H9 (cell line): Measurements from ENCODE around the gene RAD18. TPM values are rescaled to one million over a fixed set of nuclear protein-coding genes. Genes with fewer than 3 reads are reported as not detected.

Experiments used
- DNase-seq: peaks from one replicate; pipeline ENCODE4 v3.0.0-alpha.2; 2017
- H2AFZ ChIP-seq: one replicate; pipeline ENCODE4 v1.6.1; 2013; ENCODE audit warnings: mild to moderate bottlenecking, low read length, control low read depth, moderate library complexity
- H2AK5ac ChIP-seq: 2 replicates; pipeline ENCODE4 v1.6.1; 2013; ENCODE audit warnings: low read length, control low read depth, mixed read lengths; ENCODE audit not compliant: insufficient read length
- H2BK120ac ChIP-seq: one replicate; pipeline ENCODE4 v1.6.1; 2013; ENCODE audit warnings: low read depth, mild to moderate bottlenecking, low read length, control low read depth, inconsistent platforms; ENCODE audit not compliant: poor library complexity, severe bottlenecking
- H2BK12ac ChIP-seq: 2 replicates; pipeline ENCODE4 v1.6.1; 2013; ENCODE audit warnings: low read length, control low read depth, mixed read lengths, low read depth; ENCODE audit not compliant: insufficient read length
- H2BK15ac ChIP-seq: 2 replicates; pipeline ENCODE4 v1.6.1; 2013; ENCODE audit warnings: low read depth, low read length, control low read depth
- H2BK20ac ChIP-seq: one replicate; pipeline ENCODE4 v1.6.1; 2013; ENCODE audit warnings: low read depth, mild to moderate bottlenecking, low read length, control low read depth, inconsistent platforms; ENCODE audit not compliant: poor library complexity, severe bottlenecking
- H2BK5ac ChIP-seq: 2 replicates; pipeline ENCODE4 v1.6.1; 2013; ENCODE audit warnings: low read length, control low read depth, mixed read lengths; ENCODE audit not compliant: insufficient read length
- H3K14ac ChIP-seq: 2 replicates; pipeline ENCODE4 v1.6.1; 2013; ENCODE audit warnings: low read length, control low read depth; ENCODE audit not compliant: insufficient read depth
- H3K18ac ChIP-seq: 2 replicates; pipeline ENCODE4 v1.6.1; 2013; ENCODE audit warnings: low read depth, mild to moderate bottlenecking, mixed read lengths, low read length, control low read depth; ENCODE audit not compliant: insufficient read length
- H3K23ac ChIP-seq: 2 replicates; pipeline ENCODE4 v1.6.1; 2013; ENCODE audit warnings: low read length, control low read depth, mixed read lengths, low read depth; ENCODE audit not compliant: insufficient read length
- H3K23me2 ChIP-seq: 2 replicates; pipeline ENCODE4 v1.6.1; 2013; ENCODE audit warnings: low read depth, mild to moderate bottlenecking, mixed read lengths, low read length, control low read depth; ENCODE audit not compliant: insufficient read length, poor library complexity, severe bottlenecking
- H3K27ac ChIP-seq: 2 replicates; pipeline ENCODE4 v1.5.1; 2013; ENCODE audit warnings: low read length, control low read depth, mixed read lengths, low read depth; ENCODE audit not compliant: insufficient read length
- H3K27me3 ChIP-seq: 2 replicates; pipeline ENCODE4 v1.6.1; 2013; ENCODE audit warnings: low read length, control low read depth, inconsistent platforms; ENCODE audit not compliant: insufficient read depth
- H3K4ac ChIP-seq: 2 replicates; pipeline ENCODE4 v1.6.1; 2013; ENCODE audit warnings: low read depth, mild to moderate bottlenecking, control low read depth, inconsistent platforms, low read length, moderate library complexity
- H3K4me1 ChIP-seq: 2 replicates; pipeline ENCODE4 v1.6.1; 2013; ENCODE audit warnings: low read length, control low read depth, inconsistent platforms; ENCODE audit not compliant: insufficient read depth
- H3K4me2 ChIP-seq: 2 replicates; pipeline ENCODE4 v1.6.1; 2013; ENCODE audit warnings: low read length, control low read depth, mixed read lengths; ENCODE audit not compliant: insufficient read length, insufficient read depth
- H3K56ac ChIP-seq: 2 replicates; pipeline ENCODE4 v1.6.1; 2013; ENCODE audit warnings: low read depth, mild to moderate bottlenecking, mixed read lengths, low read length, control low read depth; ENCODE audit not compliant: insufficient read length
- H3K79me1 ChIP-seq: 2 replicates; pipeline ENCODE4 v1.6.1; 2013; ENCODE audit warnings: low read depth, mild to moderate bottlenecking, moderate library complexity, low read length, control low read depth, inconsistent platforms; ENCODE audit not compliant: insufficient read depth, poor library complexity, severe bottlenecking
- H3K79me2 ChIP-seq: 2 replicates; pipeline ENCODE4 v1.6.1; 2013; ENCODE audit warnings: low read length, control low read depth, inconsistent platforms; ENCODE audit not compliant: insufficient read depth
- H3K9ac ChIP-seq: 2 replicates; pipeline ENCODE4 v1.6.1; 2013; ENCODE audit warnings: low read length, control low read depth, mixed read lengths; ENCODE audit not compliant: insufficient read length; ENCODE audit errors: extremely low read depth
- H3K9me3 ChIP-seq: one replicate; pipeline ENCODE4 v1.6.1; 2013; ENCODE audit warnings: low read depth, low read length, inconsistent platforms; ENCODE audit not compliant: control insufficient read depth
- H3T11ph ChIP-seq: one replicate; pipeline ENCODE4 v1.6.1; 2013; ENCODE audit warnings: mild to moderate bottlenecking, low read length, control low read depth, inconsistent platforms
- H4K20me1 ChIP-seq: one replicate; pipeline ENCODE4 v1.6.1; 2013; ENCODE audit not compliant: control insufficient read depth, insufficient read length, insufficient read depth
- H4K5ac ChIP-seq: 2 replicates; pipeline ENCODE4 v1.6.1; 2013; ENCODE audit warnings: low read depth, mild to moderate bottlenecking, mixed read lengths, low read length, control low read depth; ENCODE audit not compliant: insufficient read length
- H4K8ac ChIP-seq: replicated peaks from 2 replicates; pipeline ENCODE4 v1.6.1; 2013; ENCODE audit warnings: low read length, control low read depth, mixed read lengths, low read depth; ENCODE audit not compliant: insufficient read length
- H4K91ac ChIP-seq: 2 replicates; pipeline ENCODE4 v1.6.1; 2013; ENCODE audit warnings: low read depth, mild to moderate bottlenecking, moderate library complexity, mixed read lengths, low read length, control low read depth; ENCODE audit not compliant: insufficient read length
- H3K27ac Mint-ChIP-seq, 3 experiments: 2 replicates in 2 of 3; 3 replicates in 1 of 3; pipeline ENCODE4 v1.8.0; 2020 to 2021; ENCODE audit warnings: mixed read lengths in 3 of 3, mild to moderate bottlenecking in 1 of 3, moderate library complexity in 1 of 3
- H3K27me3 Mint-ChIP-seq: 2 replicates; pipeline ENCODE4 v1.8.0; 2021; ENCODE audit warnings: low read depth, mild to moderate bottlenecking, moderate library complexity, mixed read lengths
- H3K36me3 Mint-ChIP-seq, 3 experiments: 2 replicates in 2 of 3; 3 replicates in 1 of 3; pipeline ENCODE4 v1.8.0; 2020 to 2021; ENCODE audit warnings: low read depth in 3 of 3, mixed read lengths in 3 of 3; ENCODE audit not compliant: insufficient read depth in 1 of 3
- H3K4me1 Mint-ChIP-seq, 2 experiments: 2 replicates each; pipeline ENCODE4 v1.8.0; 2020; ENCODE audit warnings: mixed read lengths in 2 of 2
- H3K4me3 Mint-ChIP-seq, 2 experiments: 2 replicates in 1 of 2; 3 replicates in 1 of 2; pipeline ENCODE4 v1.8.0; 2020 to 2021; ENCODE audit warnings: mild to moderate bottlenecking in 2 of 2, mixed read lengths in 2 of 2, moderate library complexity in 1 of 2
- H3K9me3 Mint-ChIP-seq, 2 experiments: 2 replicates in 1 of 2; 3 replicates in 1 of 2; pipeline ENCODE4 v1.8.0; 2020; ENCODE audit warnings: mild to moderate bottlenecking in 2 of 2, mixed read lengths in 2 of 2, moderate library complexity in 1 of 2
- CTCF ChIP-seq: fragments of 200-600 bp; sonication (generic); conservative IDR thresholded peaks from 3 replicates; pipeline ENCODE4 v1.8.0; 2021; ENCODE audit warnings: antibody characterized with exemption, mild to moderate bottlenecking
- WGBS: extraction: QIAGEN DNeasy Blood & Tissue Kit; methylation state at CpG from one replicate; pipeline ENCODE4 v1.1.7; 2013; ENCODE audit warnings: missing lambda C conversion rate, low lambda C conversion rate, mixed read lengths; ENCODE audit not compliant: insufficient read length; ENCODE audit errors: extremely low coverage; 5-methylcytosine and 5-hydroxymethylcytosine counted together
- total RNA-seq: library from RNA; stranded (reverse); gene quantifications from 2 replicates; pipeline ENCODE4 v1.2.1, GENCODE V29; 2021

RAD18 gene
- total RNA-seq, 1 experiment from 2014 or later = 27.8 TPM

DNA sequence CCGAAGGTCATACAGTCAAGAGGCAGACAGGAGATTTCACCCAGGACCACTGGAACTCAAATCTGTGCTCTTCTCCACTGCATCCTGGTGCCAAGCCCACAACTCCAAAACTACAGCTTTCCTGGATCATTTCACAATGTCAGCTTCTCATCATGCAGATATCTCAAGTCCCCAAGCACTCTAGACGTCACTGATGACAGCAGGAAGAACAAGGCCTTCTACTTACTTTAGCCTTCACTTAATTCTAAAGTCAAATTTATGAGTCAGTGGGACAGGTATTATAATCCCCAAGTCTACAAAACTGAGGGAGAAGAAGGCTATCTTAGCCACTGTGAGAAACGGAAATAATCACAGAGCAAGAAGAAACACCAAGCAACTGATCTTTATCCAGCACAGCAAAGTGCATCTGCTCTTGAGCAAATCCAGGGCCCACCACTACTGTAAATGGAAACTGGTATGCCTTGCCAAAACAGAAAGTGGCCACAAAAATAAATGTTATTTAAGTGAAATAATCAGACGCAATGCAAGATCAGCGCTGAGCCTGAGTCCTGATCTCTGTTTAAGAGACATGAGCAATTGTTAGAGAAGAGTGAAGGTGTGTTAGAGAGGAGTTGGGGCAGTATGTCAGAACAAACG lies 928 bp downstream of the RAD18 start:
- no peaks in the 10 kb centered on the region for H3K9me3 Mint-ChIP-seq
- no CpG with 5 or more reads among the region's 6 CpGs for WGBS
- Histone ChIP-seq H2BK20ac (no peak overlapping the region), H3K4me1 (no peaks in the 10 kb centered on the region; the same call in 1 of the 2 replicates), H3K4me2 (peak overlapping the region; percentile 97), H2BK12ac (no peak overlapping the region), H4K5ac (no peak overlapping the region), H2BK120ac (no peak overlapping the region), H3K27ac (no peak overlapping the region), H2AFZ (no peak overlapping the region), H3K23me2 (peaks cover 13% of the 10 kb centered on the region), H3K27me3 (no peaks in the 10 kb centered on the region), H3K79me2 (peaks cover 9% of the 10 kb centered on the region; the same call in 1 of the 2 replicates), H3T11ph (no peak overlapping the region), H3K9me3 (no peaks in the 10 kb centered on the region), H4K8ac (no peak overlapping the region), H2BK5ac (no peak overlapping the region), H4K91ac (no peak overlapping the region), H3K18ac (no peak overlapping the region), H3K4ac (no peak overlapping the region), H2BK15ac (no peak overlapping the region), H4K20me1 (no peaks in the 10 kb centered on the region), H3K56ac (no peak overlapping the region), H3K14ac (no peak overlapping the region), H3K9ac (peak overlapping the region; percentile 93), H3K23ac (no peak overlapping the region), H3K79me1 (peaks cover 6% of the 10 kb centered on the region), H2AK5ac (peak overlapping the region; percentile 10)
- peaks cover 27 to 30% of the 10 kb centered on the region in 2 experiments for H3K4me1 Mint-ChIP-seq
- H3K27me3 Mint-ChIP-seq = no peaks in the 10 kb centered on the region; the same call in 1 of the 2 replicates
- no peak for DNase-seq
- TF ChIP-seq CTCF = no peak
- H3K27ac Mint-ChIP-seq = peak overlapping the region in 2 of 3 experiments; percentile 95 to 97; a peak in 1 of 7 replicates
- H3K4me3 Mint-ChIP-seq = peak overlapping the region; percentile 96 to 97
- H3K36me3 Mint-ChIP-seq = peaks cover 0 to 20% (median 12%) of the 10 kb centered on the region in 3 experiments; a peak in 5 of 7 replicates
